ENCODE results near the gene SORCS1. TPM values are rescaled to one million over a fixed set of nuclear protein-coding genes. Genes with fewer than 3 reads are reported as not detected.

SORCS1 gene
- total RNA-seq, 1 experiment from 2014 or later, result not detected

DNA sequence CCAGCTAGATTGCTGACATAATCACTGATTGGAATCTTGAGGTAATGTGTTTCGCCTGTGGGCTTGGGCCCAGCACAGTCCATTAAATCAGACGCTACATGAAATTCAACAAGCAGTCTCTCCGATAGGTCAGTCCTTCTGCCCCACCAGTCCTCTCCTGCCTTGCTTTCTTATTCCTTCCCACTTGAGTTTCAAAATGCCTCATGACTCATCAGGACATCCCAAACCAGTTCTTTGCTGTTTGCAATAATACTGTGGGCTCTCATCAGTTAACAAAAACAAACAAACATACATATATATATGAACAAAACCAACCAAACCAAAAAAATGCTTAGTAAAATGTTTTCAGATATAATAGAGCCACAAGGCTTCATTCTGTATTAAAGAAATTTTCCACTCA, 599.0 kb downstream of the SORCS1 start:
- Histone ChIP-seq H3K79me2 (ENCODE audit: insufficient read depth, low read length) (no peaks in the 10 kb centered on the region), H3K9ac (ENCODE audit: low read length) (no peak overlapping the region), H3K9me3 (ENCODE audit: control insufficient read depth in 1 of 2, insufficient read depth in 1 of 2, low read depth in 1 of 2, low read length in 2 of 2) (peaks cover 32 to 44% of the 10 kb centered on the region in 2 experiments; a peak in 2 of 4 replicates), H3K4me1 (ENCODE audit: control insufficient read depth in 1 of 2, insufficient read depth in 2 of 2, low read length in 2 of 2) (no peaks in the 10 kb centered on the region), H3K36me3 (ENCODE audit: control insufficient read depth in 1 of 2, insufficient read depth in 2 of 2, low read length in 2 of 2) (no peaks in the 10 kb centered on the region), H3K4me3 (replicated peaks in 1 of 2; ENCODE audit: low read depth in 1 of 2, low read length in 2 of 2) (no peak overlapping the region), H3K9me2 (ENCODE audit: insufficient read depth) (no peaks in the 10 kb centered on the region), H2AFZ (ENCODE audit: low read depth, low read length, poor library complexity, severe bottlenecking) (no peak overlapping the region), H3K4me2 (ENCODE audit: low read length) (no peak overlapping the region), H4K20me1 (ENCODE audit: insufficient read depth) (no peaks in the 10 kb centered on the region), H3K27ac (ENCODE audit: low read depth, low read length) (no peak overlapping the region), H3K27me3 (ENCODE audit: insufficient read depth, low read length) (no peaks in the 10 kb centered on the region)
- ChIA-PET CTCF (no interaction called here), POLR2A (no interaction called here), RAD21 (ENCODE audit: low non-redundant PET in 1 of 2, low total read pairs in 2 of 2, uncharacterized antibody in 2 of 2, unreplicated experiment in 2 of 2) (no interaction called here)
- no peak for DNase-seq (ENCODE audit: low read depth, low spot score)
- BruUV-seq (replicated peaks), result no TSS peak
- intact Hi-C loops (cut with micrococcal nuclease), result no loop called here
- TF ChIP-seq RAD21 (IDR thresholded peaks at IDR 0.05; ENCODE audit: low read depth) (no peak), ZFX (IDR thresholded peaks at IDR 0.05) (no peak), YY1 (IDR thresholded peaks at IDR 0.05; ENCODE audit: extremely low read depth, insufficient replicate concordance, low read depth, low read length) (no peak), EZH2phosphoT487 (IDR thresholded peaks at IDR 0.05; ENCODE audit: borderline replicate concordance) (no peak)
- TF ChIP-seq, protein P1, sequence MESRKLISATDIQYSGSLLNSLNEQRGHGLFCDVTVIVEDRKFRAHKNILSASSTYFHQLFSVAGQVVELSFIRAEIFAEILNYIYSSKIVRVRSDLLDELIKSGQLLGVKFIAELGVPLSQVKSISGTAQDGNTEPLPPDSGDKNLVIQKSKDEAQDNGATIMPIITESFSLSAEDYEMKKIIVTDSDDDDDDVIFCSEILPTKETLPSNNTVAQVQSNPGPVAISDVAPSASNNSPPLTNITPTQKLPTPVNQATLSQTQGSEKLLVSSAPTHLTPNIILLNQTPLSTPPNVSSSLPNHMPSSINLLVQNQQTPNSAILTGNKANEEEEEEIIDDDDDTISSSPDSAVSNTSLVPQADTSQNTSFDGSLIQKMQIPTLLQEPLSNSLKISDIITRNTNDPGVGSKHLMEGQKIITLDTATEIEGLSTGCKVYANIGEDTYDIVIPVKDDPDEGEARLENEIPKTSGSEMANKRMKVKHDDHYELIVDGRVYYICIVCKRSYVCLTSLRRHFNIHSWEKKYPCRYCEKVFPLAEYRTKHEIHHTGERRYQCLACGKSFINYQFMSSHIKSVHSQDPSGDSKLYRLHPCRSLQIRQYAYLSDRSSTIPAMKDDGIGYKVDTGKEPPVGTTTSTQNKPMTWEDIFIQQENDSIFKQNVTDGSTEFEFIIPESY (IDR thresholded peaks at IDR 0.05; ENCODE audit: extremely low read depth, insufficient replicate concordance, low read length), result no peak
- ATAC-seq, result no peak

DNA sequence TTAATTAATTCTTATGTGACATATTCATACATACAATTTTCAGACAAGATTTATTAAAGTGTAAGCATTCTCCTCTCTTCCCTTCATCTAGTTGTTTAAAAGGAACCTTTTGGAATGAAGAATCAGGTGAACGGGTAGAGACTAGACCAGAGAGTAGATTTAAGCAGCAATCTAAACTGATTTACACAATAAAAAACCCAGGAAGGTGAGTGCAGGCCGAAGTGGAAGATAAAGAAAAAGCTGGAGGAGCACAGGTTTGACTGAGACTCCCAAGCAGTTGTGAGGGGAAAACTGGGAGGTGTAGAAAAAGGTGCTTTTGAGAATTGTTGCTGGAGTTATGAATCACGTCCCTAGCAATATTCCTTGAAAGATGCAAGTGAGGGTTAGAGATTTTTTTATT, 601.1 kb downstream of the SORCS1 start:
- no peak for ATAC-seq
- Histone ChIP-seq H4K20me1 (ENCODE audit: insufficient read depth) (no peaks in the 10 kb centered on the region), H3K79me2 (ENCODE audit: insufficient read depth, low read length) (no peaks in the 10 kb centered on the region), H3K27ac (ENCODE audit: low read depth, low read length) (no peak overlapping the region), H3K9ac (ENCODE audit: low read length) (no peak overlapping the region), H3K4me2 (ENCODE audit: low read length) (no peak overlapping the region), H3K4me1 (ENCODE audit: control insufficient read depth in 1 of 2, insufficient read depth in 2 of 2, low read length in 2 of 2) (no peaks in the 10 kb centered on the region), H3K36me3 (ENCODE audit: control insufficient read depth in 1 of 2, insufficient read depth in 2 of 2, low read length in 2 of 2) (no peaks in the 10 kb centered on the region), H2AFZ (ENCODE audit: low read depth, low read length, poor library complexity, severe bottlenecking) (no peak overlapping the region), H3K4me3 (replicated peaks in 1 of 2; ENCODE audit: low read depth in 1 of 2, low read length in 2 of 2) (no peak overlapping the region), H3K9me3 (ENCODE audit: control insufficient read depth in 1 of 2, insufficient read depth in 1 of 2, low read depth in 1 of 2, low read length in 2 of 2) (peaks cover 33 to 50% of the 10 kb centered on the region in 2 experiments; a peak in 2 of 4 replicates), H3K27me3 (ENCODE audit: insufficient read depth, low read length) (no peaks in the 10 kb centered on the region), H3K9me2 (ENCODE audit: insufficient read depth) (no peaks in the 10 kb centered on the region)
- DNase-seq (ENCODE audit: low read depth, low spot score), result no peak
- ChIA-PET RAD21 (ENCODE audit: low non-redundant PET in 1 of 2, low total read pairs in 2 of 2, uncharacterized antibody in 2 of 2, unreplicated experiment in 2 of 2) (no interaction called here), POLR2A (no interaction called here), CTCF (no interaction called here)
- TF ChIP-seq EGR1 (IDR thresholded peaks at IDR 0.05; ENCODE audit: low read depth) (no peak), JUND (IDR thresholded peaks at IDR 0.05) (no peak)
- TF ChIP-seq, protein P1 (IDR thresholded peaks at IDR 0.05; ENCODE audit: extremely low read depth, insufficient replicate concordance, low read length), result no peak
- BruUV-seq (replicated peaks), result no TSS peak
- intact Hi-C loops (cut with micrococcal nuclease), result no loop called here

Data from HCT116 (cell line).